SK-N-SH (cell line): ENCODE results near the gene EDEM3.

Experiments
- EP300 ChIP-seq, 2 experiments: IDR thresholded peaks; 2 replicates each; pipeline versions ENCODE4 v1.4.0 to v1.6.1; 2012; ENCODE audit warnings: borderline replicate concordance in 1 of 2, low read depth in 1 of 2, low read length in 1 of 2
- EZH2phosphoT487 ChIP-seq: fragments of 200-600 bp; sonication (generic); IDR thresholded peaks from 2 replicates; pipeline ENCODE4 v1.6.1; 2017; ENCODE audit warnings: low read depth, mixed run types, mild to moderate bottlenecking, antibody characterized with exemption, moderate library complexity, borderline replicate concordance
- GABPA ChIP-seq: IDR thresholded peaks from 2 replicates; pipeline ENCODE4 v1.4.0; 2012; ENCODE audit warnings: low read depth, mild to moderate bottlenecking
- MXI1 ChIP-seq: IDR thresholded peaks from 2 replicates; pipeline ENCODE4 v1.6.1; 2012; ENCODE audit warnings: mild to moderate bottlenecking, low read depth, low read length, improper control_type of control experiment
- POLR2AphosphoS5 ChIP-seq: IDR thresholded peaks from 2 replicates; pipeline ENCODE4 v1.6.1; 2012; ENCODE audit warnings: low read depth, low read length
- RXRA ChIP-seq: IDR thresholded peaks from 2 replicates; pipeline ENCODE4 v1.4.0; 2012; ENCODE audit warnings: low read depth, mild to moderate bottlenecking, borderline replicate concordance
- TF ChIP-seq, protein P1 (sequence below): IDR thresholded peaks from 2 replicates; pipeline ENCODE4 v1.6.1; 2012; ENCODE audit warnings: mild to moderate bottlenecking, low read depth, low read length, moderate library complexity
- TF ChIP-seq, protein P2 (sequence below): fragments of 200-600 bp; sonication (generic); IDR thresholded peaks from 2 replicates; pipeline ENCODE4 v1.6.1; 2017; ENCODE audit warnings: antibody characterized with exemption, mild to moderate bottlenecking, moderate library complexity
- TF ChIP-seq, protein P3 (sequence below): IDR thresholded peaks from 2 replicates; pipeline ENCODE4 v1.4.0; 2012; ENCODE audit warnings: low read depth, borderline replicate concordance
- TF ChIP-seq, protein P4 (sequence below): fragments of 150-350 bp; IDR thresholded peaks from 2 replicates; pipeline ENCODE4 v1.6.1; 2017; ENCODE audit warnings: antibody characterized with exemption, low read length, low read depth, borderline replicate concordance
- TF ChIP-seq, protein P5 (sequence below): IDR thresholded peaks from 2 replicates; pipeline ENCODE4 v1.4.0; 2012; ENCODE audit warnings: low read depth

DNA sequence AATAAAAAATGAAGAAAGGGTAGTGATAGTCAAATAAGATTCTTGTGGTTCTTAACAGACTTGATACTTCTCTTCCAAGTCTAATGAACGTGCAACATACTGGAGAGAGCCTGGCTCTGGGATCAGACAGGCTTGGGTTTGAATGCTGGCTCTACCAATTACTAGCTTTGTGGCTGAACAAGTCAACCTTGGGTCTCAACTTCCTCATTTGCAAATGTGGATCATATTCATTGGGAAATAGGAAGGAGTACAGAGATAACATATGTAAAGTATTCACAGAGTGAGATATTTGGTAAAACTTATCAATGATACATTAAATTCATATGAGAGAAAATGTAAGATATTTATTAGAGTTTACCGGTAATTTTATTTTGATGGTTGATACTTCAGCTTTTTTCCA is 2.0 kb downstream of the EDEM3 start:
- TF ChIP-seq, protein P1, sequence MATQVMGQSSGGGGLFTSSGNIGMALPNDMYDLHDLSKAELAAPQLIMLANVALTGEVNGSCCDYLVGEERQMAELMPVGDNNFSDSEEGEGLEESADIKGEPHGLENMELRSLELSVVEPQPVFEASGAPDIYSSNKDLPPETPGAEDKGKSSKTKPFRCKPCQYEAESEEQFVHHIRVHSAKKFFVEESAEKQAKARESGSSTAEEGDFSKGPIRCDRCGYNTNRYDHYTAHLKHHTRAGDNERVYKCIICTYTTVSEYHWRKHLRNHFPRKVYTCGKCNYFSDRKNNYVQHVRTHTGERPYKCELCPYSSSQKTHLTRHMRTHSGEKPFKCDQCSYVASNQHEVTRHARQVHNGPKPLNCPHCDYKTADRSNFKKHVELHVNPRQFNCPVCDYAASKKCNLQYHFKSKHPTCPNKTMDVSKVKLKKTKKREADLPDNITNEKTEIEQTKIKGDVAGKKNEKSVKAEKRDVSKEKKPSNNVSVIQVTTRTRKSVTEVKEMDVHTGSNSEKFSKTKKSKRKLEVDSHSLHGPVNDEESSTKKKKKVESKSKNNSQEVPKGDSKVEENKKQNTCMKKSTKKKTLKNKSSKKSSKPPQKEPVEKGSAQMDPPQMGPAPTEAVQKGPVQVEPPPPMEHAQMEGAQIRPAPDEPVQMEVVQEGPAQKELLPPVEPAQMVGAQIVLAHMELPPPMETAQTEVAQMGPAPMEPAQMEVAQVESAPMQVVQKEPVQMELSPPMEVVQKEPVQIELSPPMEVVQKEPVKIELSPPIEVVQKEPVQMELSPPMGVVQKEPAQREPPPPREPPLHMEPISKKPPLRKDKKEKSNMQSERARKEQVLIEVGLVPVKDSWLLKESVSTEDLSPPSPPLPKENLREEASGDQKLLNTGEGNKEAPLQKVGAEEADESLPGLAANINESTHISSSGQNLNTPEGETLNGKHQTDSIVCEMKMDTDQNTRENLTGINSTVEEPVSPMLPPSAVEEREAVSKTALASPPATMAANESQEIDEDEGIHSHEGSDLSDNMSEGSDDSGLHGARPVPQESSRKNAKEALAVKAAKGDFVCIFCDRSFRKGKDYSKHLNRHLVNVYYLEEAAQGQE = no peak
- TF ChIP-seq, protein P2, sequence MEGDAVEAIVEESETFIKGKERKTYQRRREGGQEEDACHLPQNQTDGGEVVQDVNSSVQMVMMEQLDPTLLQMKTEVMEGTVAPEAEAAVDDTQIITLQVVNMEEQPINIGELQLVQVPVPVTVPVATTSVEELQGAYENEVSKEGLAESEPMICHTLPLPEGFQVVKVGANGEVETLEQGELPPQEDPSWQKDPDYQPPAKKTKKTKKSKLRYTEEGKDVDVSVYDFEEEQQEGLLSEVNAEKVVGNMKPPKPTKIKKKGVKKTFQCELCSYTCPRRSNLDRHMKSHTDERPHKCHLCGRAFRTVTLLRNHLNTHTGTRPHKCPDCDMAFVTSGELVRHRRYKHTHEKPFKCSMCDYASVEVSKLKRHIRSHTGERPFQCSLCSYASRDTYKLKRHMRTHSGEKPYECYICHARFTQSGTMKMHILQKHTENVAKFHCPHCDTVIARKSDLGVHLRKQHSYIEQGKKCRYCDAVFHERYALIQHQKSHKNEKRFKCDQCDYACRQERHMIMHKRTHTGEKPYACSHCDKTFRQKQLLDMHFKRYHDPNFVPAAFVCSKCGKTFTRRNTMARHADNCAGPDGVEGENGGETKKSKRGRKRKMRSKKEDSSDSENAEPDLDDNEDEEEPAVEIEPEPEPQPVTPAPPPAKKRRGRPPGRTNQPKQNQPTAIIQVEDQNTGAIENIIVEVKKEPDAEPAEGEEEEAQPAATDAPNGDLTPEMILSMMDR = no peak
- TF ChIP-seq, protein P3, sequence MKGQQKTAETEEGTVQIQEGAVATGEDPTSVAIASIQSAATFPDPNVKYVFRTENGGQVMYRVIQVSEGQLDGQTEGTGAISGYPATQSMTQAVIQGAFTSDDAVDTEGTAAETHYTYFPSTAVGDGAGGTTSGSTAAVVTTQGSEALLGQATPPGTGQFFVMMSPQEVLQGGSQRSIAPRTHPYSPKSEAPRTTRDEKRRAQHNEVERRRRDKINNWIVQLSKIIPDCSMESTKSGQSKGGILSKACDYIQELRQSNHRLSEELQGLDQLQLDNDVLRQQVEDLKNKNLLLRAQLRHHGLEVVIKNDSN = no peak
- TF ChIP-seq POLR2AphosphoS5 = no peak
- TF ChIP-seq, protein P4, sequence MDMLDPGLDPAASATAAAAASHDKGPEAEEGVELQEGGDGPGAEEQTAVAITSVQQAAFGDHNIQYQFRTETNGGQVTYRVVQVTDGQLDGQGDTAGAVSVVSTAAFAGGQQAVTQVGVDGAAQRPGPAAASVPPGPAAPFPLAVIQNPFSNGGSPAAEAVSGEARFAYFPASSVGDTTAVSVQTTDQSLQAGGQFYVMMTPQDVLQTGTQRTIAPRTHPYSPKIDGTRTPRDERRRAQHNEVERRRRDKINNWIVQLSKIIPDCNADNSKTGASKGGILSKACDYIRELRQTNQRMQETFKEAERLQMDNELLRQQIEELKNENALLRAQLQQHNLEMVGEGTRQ = no peak
- no peak for TF ChIP-seq GABPA
- no peak for TF ChIP-seq MXI1
- no peak for TF ChIP-seq EP300 (IDR thresholded peaks at IDR 0.05; ENCODE audit: borderline replicate concordance in 1 of 2, low read depth in 1 of 2, low read length in 1 of 2)
- TF ChIP-seq RXRA = no peak
- TF ChIP-seq, protein P5, sequence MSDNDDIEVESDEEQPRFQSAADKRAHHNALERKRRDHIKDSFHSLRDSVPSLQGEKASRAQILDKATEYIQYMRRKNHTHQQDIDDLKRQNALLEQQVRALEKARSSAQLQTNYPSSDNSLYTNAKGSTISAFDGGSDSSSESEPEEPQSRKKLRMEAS = no peak
- no peak for TF ChIP-seq EZH2phosphoT487
